CD14-positive monocyte (primary cell): ENCODE data around the gene GALNT14. TPM values are rescaled to one million over a fixed set of nuclear protein-coding genes. Genes with fewer than 3 reads are reported as not detected.
A peak's percentile ranks its signal among the peaks of the same experiment; 100 is the strongest.

Experiments
- DNase-seq, 3 donors: peaks; one replicate each; pipeline ENCODE4 v3.0.0-alpha.2; 2011 to 2022
- H2AFZ ChIP-seq: 2 replicates; pipeline ENCODE4 v1.6.0; 2012; ENCODE audit warnings: mild to moderate bottlenecking, low read depth, low read length, inconsistent platforms; ENCODE audit not compliant: insufficient read depth, poor library complexity, severe bottlenecking
- H3K27ac ChIP-seq, 2 donors: 1 replicate in 1 of 2; 2 replicates in 1 of 2; pipeline ENCODE4 v1.5.1; 2012 to 2013; ENCODE audit warnings: low read length in 2 of 2, control low read depth in 1 of 2, inconsistent platforms in 1 of 2, low read depth in 1 of 2, mild to moderate bottlenecking in 1 of 2
- H3K27me3 ChIP-seq, 2 donors: one replicate each; pipeline versions ENCODE4 v1.6.0 to v1.6.1; 2011 to 2013; ENCODE audit warnings: low read length in 2 of 2; ENCODE audit not compliant: control insufficient read depth in 2 of 2, insufficient read depth in 2 of 2
- H3K36me3 ChIP-seq, 2 donors: replicated peaks in 1 of 2; 1 replicate in 1 of 2; 2 replicates in 1 of 2; pipeline versions ENCODE4 v1.5.1 to v1.6.1; 2012 to 2013; ENCODE audit warnings: low read length in 2 of 2, control low read depth in 1 of 2, inconsistent platforms in 1 of 2, mild to moderate bottlenecking in 1 of 2; ENCODE audit not compliant: insufficient read depth in 2 of 2, control insufficient read depth in 1 of 2
- H3K4me1 ChIP-seq, 2 donors: 1 replicate in 1 of 2; 2 replicates in 1 of 2; pipeline versions ENCODE4 v1.5.1 to v1.6.1; 2012 to 2013; ENCODE audit warnings: low read length in 2 of 2, control low read depth in 1 of 2, inconsistent platforms in 1 of 2, mild to moderate bottlenecking in 1 of 2, moderate library complexity in 1 of 2; ENCODE audit not compliant: insufficient read depth in 2 of 2, control insufficient read depth in 1 of 2
- H3K4me2 ChIP-seq: replicated peaks from 2 replicates; pipeline ENCODE3; 2012; ENCODE audit warnings: low read length, moderate library complexity, mild to moderate bottlenecking; ENCODE audit not compliant: poor library complexity, severe bottlenecking; ENCODE audit errors: extremely low read depth
- H3K4me3 ChIP-seq, 3 experiments: fragments of 200-600 bp in 1 of 3; sonication (generic) in 1 of 3; replicated peaks in 1 of 3; 1 replicate in 2 of 3; 2 replicates in 1 of 3; pipeline ENCODE4 v1.5.1; 2011 to 2013; ENCODE audit warnings: low read length in 3 of 3, mild to moderate bottlenecking in 3 of 3, control low read depth in 2 of 3, low read depth in 2 of 3, inconsistent platforms in 1 of 3, moderate library complexity in 1 of 3
- H3K79me2 ChIP-seq: 2 replicates; pipeline ENCODE4 v1.6.0; 2012; ENCODE audit warnings: mild to moderate bottlenecking, control low read depth, inconsistent platforms, low read length, moderate library complexity; ENCODE audit not compliant: insufficient read depth
- H3K9ac ChIP-seq: 2 replicates; pipeline ENCODE4 v1.6.0; 2017; ENCODE audit warnings: low read length, mild to moderate bottlenecking; ENCODE audit not compliant: insufficient read depth, poor library complexity, severe bottlenecking
- H3K9me3 ChIP-seq, 2 donors: replicated peaks in 1 of 2; 1 replicate in 1 of 2; 2 replicates in 1 of 2; pipeline versions ENCODE4 v1.5.1 to v1.6.1; 2012 to 2013; ENCODE audit warnings: low read length in 2 of 2, control low read depth in 1 of 2; ENCODE audit not compliant: control insufficient read depth in 1 of 2, insufficient read depth in 1 of 2
- H4K20me1 ChIP-seq: 2 replicates; pipeline ENCODE4 v1.6.0; 2012; ENCODE audit warnings: mild to moderate bottlenecking, low read length, control low read depth, moderate library complexity; ENCODE audit not compliant: insufficient read depth
- H3K27ac Mint-ChIP-seq, 7 donors: one replicate each; pipeline ENCODE4 v1.8.0; 2020; ENCODE audit warnings: mild to moderate bottlenecking in 7 of 7, mixed read lengths in 7 of 7, moderate library complexity in 6 of 7, inconsistent platforms in 2 of 7
- H3K27me3 Mint-ChIP-seq, 3 donors: one replicate each; pipeline ENCODE4 v1.8.0; 2021 to 2022; ENCODE audit warnings: low read depth in 3 of 3, mild to moderate bottlenecking in 3 of 3, mixed read lengths in 3 of 3, moderate library complexity in 3 of 3, inconsistent platforms in 1 of 3
- H3K36me3 Mint-ChIP-seq, 2 donors: one replicate each; pipeline ENCODE4 v1.8.0; 2020; ENCODE audit warnings: mixed read lengths in 2 of 2, inconsistent platforms in 1 of 2, mild to moderate bottlenecking in 1 of 2
- H3K4me1 Mint-ChIP-seq: one replicate; pipeline ENCODE4 v1.8.0; 2020; ENCODE audit warnings: mild to moderate bottlenecking, mixed read lengths
- H3K4me3 Mint-ChIP-seq, 2 donors: one replicate each; pipeline ENCODE4 v1.8.0; 2020; ENCODE audit warnings: mild to moderate bottlenecking in 2 of 2, mixed read lengths in 2 of 2, moderate library complexity in 1 of 2
- H3K9me3 Mint-ChIP-seq, 7 donors: one replicate each; pipeline ENCODE4 v1.8.0; 2020 to 2022; ENCODE audit warnings: mixed read lengths in 7 of 7, mild to moderate bottlenecking in 6 of 7, moderate library complexity in 6 of 7, inconsistent platforms in 2 of 7
- WGBS: methylation state at CpG from one replicate; pipeline ENCODE4 v1.1.5; 2013; ENCODE audit warnings: missing lambda C conversion rate; ENCODE audit not compliant: insufficient coverage; 5-methylcytosine and 5-hydroxymethylcytosine counted together
- intact Hi-C, 2 donors: fragments of 100-400 bp; cut with micrococcal nuclease; formaldehyde crosslinking; loops; one replicate each; pipeline versions ENCODE4 v1.15.0 to v1.15.1; 2023
- polyA plus RNA-seq, 3 donors: library from polyadenylated mRNA; depleted of rRNA in 1 of 3; unstranded in 2 of 3; stranded (reverse) in 1 of 3; fragments of 300-500 nt in 2 of 3; fragments of >200 nt in 1 of 3; fragmentation: Illumina TruSeq in 2 of 3; gene quantifications; 1 replicate in 2 of 3; 2 replicates in 1 of 3; pipeline ENCODE4 v1.2.3, GENCODE V29; 2012 to 2021
- TF ChIP-seq, protein P1 (sequence below): fragments of 200-600 bp; IDR thresholded peaks from one replicate; pipeline ENCODE4 v1.8.0; 2022; ENCODE audit warnings: antibody characterized with exemption, mild to moderate bottlenecking

Gene GALNT14
- polyA plus RNA-seq, 3 donors, result 0.33 TPM; not detected in 2

DNA sequence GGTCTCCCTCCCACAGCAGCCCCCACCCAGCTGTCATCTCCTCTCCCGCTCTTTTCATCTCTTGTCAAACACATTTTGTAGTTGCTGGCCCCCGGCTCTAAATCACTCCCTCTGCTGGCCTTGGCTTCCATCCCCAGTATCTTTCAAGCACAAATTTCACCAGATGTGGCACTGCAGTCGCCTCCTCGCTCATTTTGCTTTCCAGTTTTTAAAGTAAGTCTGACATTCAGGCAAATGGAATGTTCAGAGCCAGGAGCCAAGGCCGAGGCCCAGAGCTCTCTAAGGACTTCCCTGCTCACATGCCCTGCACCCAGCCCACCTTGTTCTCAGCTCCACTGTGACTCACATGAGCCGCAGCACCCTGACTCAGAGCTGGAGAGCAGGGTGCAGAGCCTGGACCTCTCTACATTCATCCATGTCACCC, 158.4 kb downstream of the GALNT14 start:
- H3K4me3 ChIP-seq, result no peak overlapping the region
- H3K27me3 ChIP-seq, result no peaks in the 10 kb centered on the region
- H3K27ac ChIP-seq, result no peak overlapping the region
- no peaks in the 10 kb centered on the region for H3K4me1 ChIP-seq
- no peak overlapping the region for H2AFZ ChIP-seq
- no peaks in the 10 kb centered on the region for H3K9me3 ChIP-seq
- H3K9ac ChIP-seq, result no peak overlapping the region
- Mint-ChIP-seq H3K27ac (peak overlapping the region in 1 of 7 donors; percentile 21), H3K36me3 (no peaks in the 10 kb centered on the region), H3K4me1 (peaks cover 2% of the 10 kb centered on the region), H3K4me3 (no peak overlapping the region), H3K27me3 (peaks cover 0 to 2% (median 2%) of the 10 kb centered on the region in 3 donors), H3K9me3 (peaks cover 0 to 1% (median 0%) of the 10 kb centered on the region in 7 donors)
- no peaks in the 10 kb centered on the region for H3K79me2 ChIP-seq
- no peak overlapping the region for H3K4me2 ChIP-seq
- H4K20me1 ChIP-seq, result no peaks in the 10 kb centered on the region
- H3K36me3 ChIP-seq, result no peaks in the 10 kb centered on the region
- TF ChIP-seq, protein P1, sequence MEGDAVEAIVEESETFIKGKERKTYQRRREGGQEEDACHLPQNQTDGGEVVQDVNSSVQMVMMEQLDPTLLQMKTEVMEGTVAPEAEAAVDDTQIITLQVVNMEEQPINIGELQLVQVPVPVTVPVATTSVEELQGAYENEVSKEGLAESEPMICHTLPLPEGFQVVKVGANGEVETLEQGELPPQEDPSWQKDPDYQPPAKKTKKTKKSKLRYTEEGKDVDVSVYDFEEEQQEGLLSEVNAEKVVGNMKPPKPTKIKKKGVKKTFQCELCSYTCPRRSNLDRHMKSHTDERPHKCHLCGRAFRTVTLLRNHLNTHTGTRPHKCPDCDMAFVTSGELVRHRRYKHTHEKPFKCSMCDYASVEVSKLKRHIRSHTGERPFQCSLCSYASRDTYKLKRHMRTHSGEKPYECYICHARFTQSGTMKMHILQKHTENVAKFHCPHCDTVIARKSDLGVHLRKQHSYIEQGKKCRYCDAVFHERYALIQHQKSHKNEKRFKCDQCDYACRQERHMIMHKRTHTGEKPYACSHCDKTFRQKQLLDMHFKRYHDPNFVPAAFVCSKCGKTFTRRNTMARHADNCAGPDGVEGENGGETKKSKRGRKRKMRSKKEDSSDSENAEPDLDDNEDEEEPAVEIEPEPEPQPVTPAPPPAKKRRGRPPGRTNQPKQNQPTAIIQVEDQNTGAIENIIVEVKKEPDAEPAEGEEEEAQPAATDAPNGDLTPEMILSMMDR, result no peak
- 98% methylated on average over 5 of the region's 6 CpGs for WGBS
- DNase-seq, result no peak
- intact Hi-C loops, result no loop called here

DNA sequence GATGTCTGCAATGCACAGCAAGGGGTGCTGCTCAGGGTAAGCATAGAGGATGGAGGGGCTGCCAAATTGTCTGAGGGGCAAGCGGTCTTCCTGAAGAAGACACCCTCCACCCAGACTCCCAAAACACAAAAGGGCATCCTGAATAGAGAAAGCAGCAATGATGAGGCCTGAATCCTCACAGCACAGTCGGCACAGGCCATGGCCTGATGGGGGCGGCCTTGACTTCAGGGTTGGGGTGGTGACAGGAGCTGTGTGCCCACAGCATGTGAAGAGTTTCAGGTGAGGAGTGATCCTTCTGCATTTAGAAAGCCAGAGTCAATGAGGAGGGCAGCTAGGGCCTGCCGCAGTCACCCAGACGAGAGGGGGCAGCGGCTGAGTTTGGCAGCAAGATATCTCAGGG, 159.4 kb downstream of the GALNT14 start:
- Histone ChIP-seq H2AFZ (no peak overlapping the region), H3K79me2 (no peaks in the 10 kb centered on the region), H3K9me3 (no peaks in the 10 kb centered on the region), H3K27me3 (no peaks in the 10 kb centered on the region), H3K27ac (no peak overlapping the region), H3K4me1 (no peaks in the 10 kb centered on the region), H3K4me2 (no peak overlapping the region), H4K20me1 (no peaks in the 10 kb centered on the region), H3K36me3 (no peaks in the 10 kb centered on the region), H3K4me3 (no peak overlapping the region), H3K9ac (no peak overlapping the region)
- no peak overlapping the region for H3K4me3 Mint-ChIP-seq
- intact Hi-C loops, result no loop called here
- H3K36me3 Mint-ChIP-seq, result no peaks in the 10 kb centered on the region
- H3K4me1 Mint-ChIP-seq, result peaks cover 2% of the 10 kb centered on the region
- TF ChIP-seq, protein P1, result no peak
- no peak overlapping the region for H3K27ac Mint-ChIP-seq
- peaks cover 0 to 1% (median 0%) of the 10 kb centered on the region in 7 donors for H3K9me3 Mint-ChIP-seq
- peaks cover 0 to 2% (median 0%) of the 10 kb centered on the region in 3 donors for H3K27me3 Mint-ChIP-seq
- no peak for DNase-seq
- 97% methylated on average over 3 of the region's 6 CpGs for WGBS
